HEK293T (cell line): ENCODE results near the gene PLEKHA7.

Source experiments
- ARNT ChIP-seq: fragments of 450-650 bp; IDR thresholded peaks from 2 replicates; pipeline ENCODE4 v1.6.1; 2017; ENCODE audit warnings: mild to moderate bottlenecking
- BHLHE40 ChIP-seq: fragments of 450-650 bp; IDR thresholded peaks from 2 replicates; pipeline ENCODE4 v1.6.1; 2016; ENCODE audit warnings: mild to moderate bottlenecking, moderate library complexity, borderline replicate concordance
- ELF4 ChIP-seq: fragments of 450-650 bp; IDR thresholded peaks from 2 replicates; pipeline ENCODE4 v1.6.1; 2017; ENCODE audit warnings: antibody characterized with exemption
- FOXA1 ChIP-seq: fragments of 450-650 bp; IDR thresholded peaks from 2 replicates; pipeline ENCODE4 v1.6.1; 2016; ENCODE audit warnings: mild to moderate bottlenecking
- FOXK2 ChIP-seq: fragments of 450-650 bp; IDR thresholded peaks from 2 replicates; pipeline ENCODE4 v1.6.1; 2016; ENCODE audit warnings: mild to moderate bottlenecking
- FOXM1 ChIP-seq: fragments of 450-650 bp; IDR thresholded peaks from 2 replicates; pipeline ENCODE4 v1.6.1; 2017; ENCODE audit warnings: mild to moderate bottlenecking, borderline replicate concordance
- HDGF ChIP-seq: fragments of 450-650 bp; IDR thresholded peaks from 2 replicates; pipeline ENCODE4 v1.6.1; 2017; ENCODE audit warnings: antibody characterized with exemption, borderline replicate concordance
- L3MBTL2 ChIP-seq: fragments of 450-650 bp; conservative IDR thresholded peaks from 2 replicates; pipeline ENCODE4 v1.6.1; 2016; ENCODE audit warnings: mild to moderate bottlenecking
- LEF1 ChIP-seq: fragments of 450-650 bp; IDR thresholded peaks from 2 replicates; pipeline ENCODE4 v1.6.1; 2017; ENCODE audit warnings: mild to moderate bottlenecking, borderline replicate concordance
- PKNOX1 ChIP-seq: fragments of 450-650 bp; IDR thresholded peaks from 2 replicates; pipeline ENCODE4 v1.6.1; 2016
- SP1 ChIP-seq: fragments of 450-650 bp; IDR thresholded peaks from 2 replicates; pipeline ENCODE4 v1.6.1; 2017
- SUZ12 ChIP-seq: fragments of 450-650 bp; IDR thresholded peaks from 2 replicates; pipeline ENCODE4 v1.6.1; 2016; ENCODE audit warnings: mild to moderate bottlenecking
- TARDBP ChIP-seq: fragments of 450-650 bp; IDR thresholded peaks from 2 replicates; pipeline ENCODE4 v1.6.1; 2016
- ZNF384 ChIP-seq: fragments of 450-650 bp; IDR thresholded peaks from 2 replicates; pipeline ENCODE4 v1.6.1; 2016

DNA sequence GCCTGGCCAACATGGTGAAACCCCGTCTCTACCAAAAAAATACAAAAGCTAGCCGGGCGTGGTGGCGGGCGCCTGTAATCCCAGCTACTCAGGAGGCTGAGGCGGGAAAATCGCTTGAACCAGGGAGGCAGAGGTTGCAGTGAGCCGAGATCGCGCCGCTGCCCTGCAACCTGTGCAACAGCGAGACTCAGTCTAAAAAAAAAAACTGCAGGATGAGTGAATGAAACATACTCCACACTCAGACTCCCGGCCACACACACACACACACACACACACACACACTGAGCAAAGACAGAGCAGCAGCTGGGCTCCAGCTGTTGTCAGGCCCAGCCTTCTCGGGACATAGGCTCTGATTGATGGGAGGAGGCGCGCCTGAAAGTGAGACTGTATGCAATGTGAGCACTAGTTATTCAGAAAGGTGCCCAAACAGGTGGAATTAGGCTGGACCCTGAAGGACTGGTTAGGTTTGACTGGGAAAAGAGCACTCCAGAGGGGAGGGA, 1.5 kb upstream of the PLEKHA7 start:
- no peak for TF ChIP-seq SP1
- no peak for TF ChIP-seq BHLHE40
- TF ChIP-seq FOXM1 = no peak
- no peak for TF ChIP-seq FOXK2
- TF ChIP-seq HDGF = no peak
- TF ChIP-seq ZNF384 = no peak
- TF ChIP-seq TARDBP = no peak
- TF ChIP-seq SUZ12 = no peak
- TF ChIP-seq ELF4 = no peak
- TF ChIP-seq PKNOX1 = no peak
- TF ChIP-seq L3MBTL2 = no peak
- no peak for TF ChIP-seq LEF1
- no peak for TF ChIP-seq ARNT
- no peak for TF ChIP-seq FOXA1
